Left cardiac atrium (tissue), 4 donors: ENCODE data around the gene FGFBP1. TPM values are rescaled to one million over a fixed set of nuclear protein-coding genes. Genes with fewer than 3 reads are reported as not detected.

Experiments
- ATAC-seq, 2 donors: fragments of 200-7000 bp; cut with Tn5 transposase; one replicate each; pipeline ENCODE4 v1.9.1; 2020; ENCODE audit warnings: mild to moderate bottlenecking in 2 of 2, moderate library complexity in 2 of 2
- DNase-seq: peaks from one replicate; pipeline ENCODE4 v3.0.0-alpha.2; 2020
- intact Hi-C, 2 donors: fragments of 100-400 bp; cut with DNase I; formaldehyde crosslinking; loops; one replicate each; pipeline versions ENCODE4 v1.14.1 to v1.15.1; 2022 to 2023
- total RNA-seq, 2 donors: library from RNA; stranded (reverse); fragmentation: NEBNext Ultra II Directional; extraction: Animal tissue kit (Norgen Biotek cat#: 25700); gene quantifications; one replicate each; pipeline ENCODE4 v1.2.1, GENCODE V29; 2021
- donor health status: DM: no; HTN: yes; CAD: no.
- donor health status: DM: no; HTN: yes; CAD: no; lungs with severe emphysema.
- donor health status: DM: yes; HTN: yes; CAD: no.
- donor health status: Dilated cardiomyopathy.

Gene FGFBP1
- total RNA-seq, 2 donors from 2014 or later = not detected

DNA sequence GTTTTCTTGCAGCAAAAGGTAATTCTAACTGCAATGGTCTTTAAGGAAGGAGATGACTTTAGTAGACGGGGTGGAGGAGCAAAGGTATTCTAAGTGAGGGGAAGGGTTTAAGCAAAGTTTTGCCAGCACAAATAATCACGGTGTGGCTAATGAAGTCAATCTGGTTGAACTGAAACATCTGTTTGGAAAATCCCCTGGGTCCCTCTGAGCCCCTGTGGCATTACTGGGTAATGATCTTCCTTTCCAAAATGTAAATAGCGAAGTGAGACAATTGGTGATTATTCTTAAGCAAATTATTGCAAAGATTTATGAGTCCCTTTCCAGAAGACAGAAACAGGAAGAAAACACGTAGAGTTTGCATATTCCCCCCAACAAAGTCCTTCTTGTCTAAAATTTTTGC lies 47.2 kb downstream of the FGFBP1 start:
- DNase-seq (no peak), ATAC-seq (no peak)
- intact Hi-C loops = no loop called here

GRCh38 chr4:15890246-15890829 lies 48.2 kb downstream of the FGFBP1 start:
- DNase-seq (no peak), ATAC-seq (no peak)
- intact Hi-C loops = no loop called here

DNA sequence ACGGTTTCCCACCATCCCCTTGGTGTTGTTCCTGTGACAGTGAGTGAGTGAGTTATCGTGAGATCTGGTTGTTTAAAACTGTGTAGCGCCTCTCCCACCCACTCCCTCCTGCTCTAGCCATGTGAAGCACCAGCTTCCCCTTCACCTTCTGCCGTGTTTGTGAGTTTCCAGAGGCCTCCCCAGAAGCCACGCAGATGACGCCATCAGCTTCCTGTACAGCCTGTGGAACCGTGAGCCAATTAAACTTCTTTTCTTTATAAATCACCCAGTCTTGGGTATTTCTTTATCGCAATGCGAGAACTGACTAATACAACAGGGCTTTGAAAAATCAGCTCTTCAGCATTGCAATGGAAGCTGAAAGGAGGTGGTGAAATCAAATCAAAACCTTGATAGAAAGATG lies 50.0 kb downstream of the FGFBP1 start:
- ATAC-seq = no peak
- intact Hi-C loops = loop anchor here (10.0 kb wide), 2 partner anchors 116 to 376 kb away; no protein-coding TSS in a partner anchor

More for the DNA sequence above, 50.0 kb downstream of the FGFBP1 start:
- DNase-seq = no peak

Other genes with a start within 250 kb of the FGFBP1 start
- gene BST1, start 235.7 kb downstream of the FGFBP1 start, total RNA-seq = 10 to 100 TPM in 1 of 2 donors, 1 to 10 TPM in 1; 8.7 to 11.0 TPM
- gene CD38, start 160.4 kb downstream of the FGFBP1 start, total RNA-seq = 1 to 10 TPM; 5.7 to 6.9 TPM
- gene FGFBP2, start 24.4 kb upstream of the FGFBP1 start, total RNA-seq = 10 to 100 TPM in 1 of 2 donors, 1 to 10 TPM in 1; 4.4 to 18.5 TPM
- gene PROM1, start 145.3 kb upstream of the FGFBP1 start, total RNA-seq = 1 to 10 TPM; 5.5 to 5.8 TPM